Measurements from ENCODE around the gene CNOT10. TPM values are rescaled to one million over a fixed set of nuclear protein-coding genes. Genes with fewer than 3 reads are reported as not detected.
A peak's percentile ranks its signal among the peaks of the same experiment; 100 is the strongest.
"Not testable (repeated sequence)": the region's sequence is repeated elsewhere in the genome, so short reads cannot be mapped to it uniquely, and the experiment has no call there.

CNOT10 gene
- total RNA-seq, 1 donor from 2014 or later = 30.3 TPM

DNA sequence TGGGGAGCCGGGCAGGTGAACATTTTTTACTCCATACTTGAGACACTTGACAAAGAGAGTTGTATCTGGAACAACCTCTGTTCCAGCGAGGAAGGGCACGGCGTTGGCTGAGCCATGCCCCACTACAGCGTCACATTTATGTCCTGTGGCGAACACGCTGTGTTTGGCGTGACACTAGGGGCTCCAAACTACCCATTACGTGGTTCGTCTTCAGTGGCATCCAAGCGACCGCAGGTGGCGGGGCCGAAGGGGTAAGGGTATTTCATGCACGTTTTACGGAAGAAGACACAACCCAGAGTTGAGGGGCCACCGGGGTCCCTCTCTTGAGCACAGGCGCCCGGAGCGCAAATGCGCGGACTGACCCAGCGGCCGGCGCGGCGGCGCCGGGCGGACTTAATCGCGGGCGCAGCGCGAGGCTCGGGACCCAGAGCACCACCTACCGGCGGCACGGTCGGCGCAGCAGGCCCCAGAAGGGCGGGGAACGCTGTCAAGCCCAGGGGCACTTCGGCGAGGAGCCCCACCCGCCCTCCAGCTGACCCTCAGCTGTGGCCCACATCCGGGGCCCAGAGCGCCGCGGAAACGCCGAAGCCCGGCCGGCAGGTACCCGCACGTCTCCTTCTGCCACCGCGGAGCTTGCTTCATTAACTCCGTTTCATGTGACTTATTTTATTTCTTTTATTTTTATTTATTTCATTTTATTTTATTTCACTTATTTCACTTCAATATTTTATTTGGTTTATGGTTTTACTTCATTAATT is 96.4 kb downstream of the CNOT10 start:
- H3K36me3 ChIP-seq (ENCODE audit: control insufficient read depth in 3 of 3, insufficient read depth in 3 of 3, low read length in 3 of 3) = no peaks in the 10 kb centered on the region
- no peaks in the 10 kb centered on the region for H3K9me3 ChIP-seq (ENCODE audit: control insufficient read depth in 3 of 3, low read length in 3 of 3)
- peak overlapping the region; percentile 22 to 79 (median 53) for H3K9ac ChIP-seq (ENCODE audit: low read depth in 1 of 3, low read length in 3 of 3)
- peaks cover 3 to 9% (median 4%) of the 10 kb centered on the region in 3 donors for H3K4me1 ChIP-seq (ENCODE audit: control insufficient read depth in 3 of 3, insufficient read depth in 3 of 3, low read length in 3 of 3)
- H3K27me3 ChIP-seq (ENCODE audit: control insufficient read depth in 3 of 3, insufficient read depth in 3 of 3, low read length in 3 of 3) = no peaks in the 10 kb centered on the region
- H3K27ac ChIP-seq (ENCODE audit: low read depth, low read length) = no peak overlapping the region
- peak overlapping the region; percentile 76 to 93 (median 81) for H3K4me3 ChIP-seq (ENCODE audit: low read length in 3 of 3)

DNA sequence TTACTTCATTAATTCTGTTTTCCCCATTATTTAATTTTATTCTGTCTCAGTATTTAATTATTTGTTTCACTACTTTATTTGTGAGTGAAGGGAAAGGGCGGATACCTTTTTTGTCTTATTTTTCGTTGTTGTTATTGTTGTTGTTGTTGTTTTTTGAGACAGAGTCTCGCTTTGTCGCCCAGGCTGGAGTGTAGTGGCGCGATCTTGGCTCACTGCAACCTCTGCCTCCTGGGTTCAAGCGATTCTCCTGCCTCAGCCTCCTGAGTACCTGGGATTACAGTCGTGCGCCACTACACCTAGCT is 96.9 kb downstream of the CNOT10 start:
- H3K4me1 ChIP-seq (ENCODE audit: control insufficient read depth in 3 of 3, insufficient read depth in 3 of 3, low read length in 3 of 3); H3K27me3 ChIP-seq (ENCODE audit: control insufficient read depth in 3 of 3, insufficient read depth in 3 of 3, low read length in 3 of 3); H3K27ac ChIP-seq (ENCODE audit: low read depth, low read length); H3K4me3 ChIP-seq (ENCODE audit: low read length in 3 of 3); H3K9ac ChIP-seq (ENCODE audit: low read depth in 1 of 3, low read length in 3 of 3); H3K9me3 ChIP-seq (ENCODE audit: control insufficient read depth in 3 of 3, low read length in 3 of 3); H3K36me3 ChIP-seq (ENCODE audit: control insufficient read depth in 3 of 3, insufficient read depth in 3 of 3, low read length in 3 of 3): not testable (repeated sequence)

DNA sequence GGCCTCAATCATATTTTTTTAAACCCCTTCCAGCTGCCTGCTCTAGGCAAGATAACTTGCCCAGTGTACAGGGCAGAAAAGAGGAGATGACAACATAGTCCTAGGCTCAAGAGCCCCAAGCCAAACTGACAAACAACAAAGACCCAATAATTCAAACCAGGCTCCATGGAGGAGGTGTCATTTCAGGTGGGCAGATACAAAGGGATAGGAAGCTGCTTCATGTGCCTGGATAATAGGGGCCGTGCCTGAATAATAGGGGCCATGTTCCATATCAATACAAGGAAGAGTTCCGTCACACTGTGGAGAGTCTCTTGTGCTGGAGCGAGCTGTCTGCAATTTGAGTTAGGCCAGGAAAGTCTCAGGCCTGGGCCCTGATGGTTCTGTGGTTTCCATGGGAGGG is 97.4 kb downstream of the CNOT10 start:
- Histone ChIP-seq H3K27ac (ENCODE audit: low read depth, low read length) (no peak overlapping the region), H3K9ac (ENCODE audit: low read depth in 1 of 3, low read length in 3 of 3) (no peak overlapping the region), H3K9me3 (ENCODE audit: control insufficient read depth in 3 of 3, low read length in 3 of 3) (no peaks in the 10 kb centered on the region), H3K4me1 (ENCODE audit: control insufficient read depth in 3 of 3, insufficient read depth in 3 of 3, low read length in 3 of 3) (peaks cover 3 to 9% (median 4%) of the 10 kb centered on the region in 3 donors), H3K36me3 (ENCODE audit: control insufficient read depth in 3 of 3, insufficient read depth in 3 of 3, low read length in 3 of 3) (no peaks in the 10 kb centered on the region), H3K27me3 (ENCODE audit: control insufficient read depth in 3 of 3, insufficient read depth in 3 of 3, low read length in 3 of 3) (no peaks in the 10 kb centered on the region), H3K4me3 (ENCODE audit: low read length in 3 of 3) (no peak overlapping the region)

DNA sequence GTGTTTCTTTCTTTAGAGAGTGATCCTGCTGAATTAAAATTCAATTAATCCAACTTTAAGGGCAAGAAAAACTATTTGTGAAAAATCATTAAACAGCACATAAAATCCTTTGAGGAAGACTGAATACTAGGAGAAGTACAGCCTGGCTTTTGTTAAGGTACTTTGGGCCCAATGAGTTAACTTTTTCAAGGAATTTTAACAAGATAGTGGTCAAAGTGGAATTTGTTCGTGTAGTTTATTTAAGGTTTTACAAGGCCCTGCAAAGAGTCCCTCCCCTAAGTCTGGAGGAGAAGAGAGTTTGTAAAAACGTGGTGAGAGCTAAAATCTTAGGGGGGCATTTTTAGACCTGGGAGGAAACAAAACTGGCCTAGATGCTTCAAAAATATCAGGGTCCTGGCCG is 106.8 kb downstream of the CNOT10 start:
- Histone ChIP-seq H3K27ac (ENCODE audit: low read depth, low read length) (no peak overlapping the region), H3K4me1 (ENCODE audit: control insufficient read depth in 3 of 3, insufficient read depth in 3 of 3, low read length in 3 of 3) (no peaks in the 10 kb centered on the region), H3K9me3 (ENCODE audit: control insufficient read depth in 3 of 3, low read length in 3 of 3) (no peaks in the 10 kb centered on the region), H3K36me3 (ENCODE audit: control insufficient read depth in 3 of 3, insufficient read depth in 3 of 3, low read length in 3 of 3) (no peaks in the 10 kb centered on the region), H3K27me3 (ENCODE audit: control insufficient read depth in 3 of 3, insufficient read depth in 3 of 3, low read length in 3 of 3) (no peaks in the 10 kb centered on the region), H3K4me3 (ENCODE audit: low read length in 3 of 3) (no peak overlapping the region), H3K9ac (ENCODE audit: low read depth in 1 of 3, low read length in 3 of 3) (no peak overlapping the region)

DNA sequence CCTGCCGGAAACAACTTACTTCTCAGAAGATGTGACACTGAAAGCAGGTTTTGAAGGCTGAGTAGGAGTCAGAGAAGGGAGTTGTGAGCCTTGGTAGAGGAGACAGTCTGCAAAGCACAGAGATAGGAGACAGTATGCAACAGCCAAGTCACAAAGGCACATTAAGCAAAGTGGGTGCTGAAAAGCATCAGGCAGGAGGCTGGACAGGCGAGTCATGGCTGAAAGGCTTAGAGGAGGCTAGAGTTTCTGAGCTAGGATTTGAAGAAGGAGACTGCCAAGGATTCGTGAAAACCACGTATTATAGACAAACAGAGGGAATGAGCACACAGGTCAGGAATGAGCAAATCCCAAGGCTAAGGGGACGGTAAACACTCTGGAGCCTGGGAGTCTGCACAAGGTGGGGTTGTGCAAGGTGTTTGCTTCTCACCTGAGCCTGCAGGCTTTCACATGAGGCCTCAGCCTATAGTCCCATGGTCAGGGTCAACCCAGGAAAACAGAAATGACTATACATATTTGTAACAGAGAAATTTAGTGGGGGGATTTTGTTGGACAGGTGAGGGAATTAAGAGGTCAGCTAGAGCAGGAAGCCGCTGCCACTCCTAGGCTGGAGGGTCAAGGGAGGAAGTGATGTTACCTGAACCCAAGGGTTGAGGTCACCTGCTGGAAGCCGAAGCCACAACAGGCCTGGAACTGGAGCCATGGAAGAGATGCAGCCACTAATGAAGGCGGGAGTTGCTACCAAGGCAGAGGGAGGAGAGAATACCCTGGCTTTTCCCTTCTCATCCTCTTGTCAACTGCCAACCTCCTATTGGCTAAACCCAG is 109.7 kb downstream of the CNOT10 start:
- Histone ChIP-seq H3K9me3 (ENCODE audit: control insufficient read depth in 3 of 3, low read length in 3 of 3) (no peaks in the 10 kb centered on the region), H3K36me3 (ENCODE audit: control insufficient read depth in 3 of 3, insufficient read depth in 3 of 3, low read length in 3 of 3) (no peaks in the 10 kb centered on the region), H3K4me1 (ENCODE audit: control insufficient read depth in 3 of 3, insufficient read depth in 3 of 3, low read length in 3 of 3) (no peaks in the 10 kb centered on the region), H3K9ac (ENCODE audit: low read depth in 1 of 3, low read length in 3 of 3) (no peak overlapping the region), H3K27me3 (ENCODE audit: control insufficient read depth in 3 of 3, insufficient read depth in 3 of 3, low read length in 3 of 3) (no peaks in the 10 kb centered on the region), H3K4me3 (ENCODE audit: low read length in 3 of 3) (no peak overlapping the region), H3K27ac (ENCODE audit: low read depth, low read length) (no peak overlapping the region)

DNA sequence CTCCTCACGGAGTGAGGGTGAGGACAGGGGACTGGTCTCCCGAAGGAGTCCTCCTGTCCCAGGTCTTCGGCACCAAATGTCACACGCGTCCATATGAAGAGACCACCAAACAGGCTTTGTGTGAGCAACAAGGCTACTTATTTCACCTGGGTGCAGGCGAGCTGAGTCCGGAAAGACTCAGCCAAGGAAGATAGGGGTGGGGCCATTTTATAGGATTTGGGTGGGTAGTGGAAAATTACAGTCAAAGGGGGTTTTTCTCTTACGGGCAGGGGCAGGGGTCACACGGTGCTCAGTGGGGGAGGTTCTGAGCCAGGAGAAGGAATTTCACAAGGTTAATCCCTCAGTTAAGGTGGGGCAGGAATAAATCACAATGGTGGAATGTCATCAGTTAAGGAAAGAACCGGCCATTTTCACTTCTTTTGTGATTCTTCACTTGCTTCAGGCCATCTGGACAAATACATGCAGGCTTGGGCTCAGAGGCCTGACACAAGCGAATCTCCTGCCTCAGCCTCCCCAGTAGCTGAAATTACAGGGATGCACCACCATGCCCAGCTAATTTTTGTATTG is 111.5 kb downstream of the CNOT10 start:
- H3K9me3 ChIP-seq (ENCODE audit: control insufficient read depth in 3 of 3, low read length in 3 of 3); H3K9ac ChIP-seq (ENCODE audit: low read depth in 1 of 3, low read length in 3 of 3); H3K36me3 ChIP-seq (ENCODE audit: control insufficient read depth in 3 of 3, insufficient read depth in 3 of 3, low read length in 3 of 3); H3K27ac ChIP-seq (ENCODE audit: low read depth, low read length); H3K4me1 ChIP-seq (ENCODE audit: control insufficient read depth in 3 of 3, insufficient read depth in 3 of 3, low read length in 3 of 3); H3K27me3 ChIP-seq (ENCODE audit: control insufficient read depth in 3 of 3, insufficient read depth in 3 of 3, low read length in 3 of 3); H3K4me3 ChIP-seq (ENCODE audit: low read length in 3 of 3): not testable (repeated sequence)

DNA sequence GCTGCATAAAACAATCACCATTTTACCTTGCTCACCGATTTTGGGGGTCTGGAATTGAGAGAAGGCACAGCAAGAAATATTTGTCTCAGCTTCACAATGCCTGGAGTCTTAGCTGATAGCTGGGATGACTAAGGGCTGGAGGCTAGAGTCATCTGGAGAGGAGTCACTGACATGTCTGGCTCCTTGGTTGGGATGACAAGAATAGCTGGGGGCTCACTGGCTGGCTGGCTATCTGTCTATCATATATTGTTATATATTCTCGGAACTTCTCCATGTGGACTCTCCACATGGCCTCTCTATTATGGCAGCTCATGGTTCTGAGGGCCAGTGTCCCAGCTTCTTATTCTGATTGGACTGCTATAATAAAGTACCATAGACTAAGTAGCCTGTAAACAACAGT is 112.8 kb downstream of the CNOT10 start:
- H3K9ac ChIP-seq (ENCODE audit: low read depth in 1 of 3, low read length in 3 of 3) = no peak overlapping the region
- no peak overlapping the region for H3K4me3 ChIP-seq (ENCODE audit: low read length in 3 of 3)
- no peaks in the 10 kb centered on the region for H3K36me3 ChIP-seq (ENCODE audit: control insufficient read depth in 3 of 3, insufficient read depth in 3 of 3, low read length in 3 of 3)

DNA sequence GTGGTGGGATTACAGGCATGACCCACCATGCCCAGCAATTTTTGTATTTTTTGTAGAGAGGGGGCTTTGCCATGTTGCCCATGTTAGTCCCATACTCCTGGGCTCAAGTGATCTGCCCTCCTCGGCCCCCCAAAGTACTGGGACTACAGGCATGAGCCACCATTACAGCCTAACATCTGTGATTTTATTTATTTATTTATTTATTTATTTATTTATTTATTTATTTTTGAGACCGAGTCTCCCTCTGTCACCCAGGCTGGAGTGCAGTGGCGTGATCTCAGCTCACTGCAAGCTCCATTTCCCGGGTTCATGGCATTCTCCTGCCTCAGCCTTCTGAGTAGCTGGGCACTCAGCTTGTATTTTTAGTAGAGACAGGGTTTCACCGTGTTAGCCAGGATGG is 116.5 kb downstream of the CNOT10 start:
- H3K36me3 ChIP-seq (ENCODE audit: control insufficient read depth in 3 of 3, insufficient read depth in 3 of 3, low read length in 3 of 3) = not testable (repeated sequence)

More for the DNA sequence above, 112.8 kb downstream of the CNOT10 start:
- H3K27me3 ChIP-seq (ENCODE audit: control insufficient read depth in 3 of 3, insufficient read depth in 3 of 3, low read length in 3 of 3) = no peaks in the 10 kb centered on the region
- H3K4me1 ChIP-seq (ENCODE audit: control insufficient read depth in 3 of 3, insufficient read depth in 3 of 3, low read length in 3 of 3) = no peaks in the 10 kb centered on the region
- no peak overlapping the region for H3K27ac ChIP-seq (ENCODE audit: low read depth, low read length)
- H3K9me3 ChIP-seq (ENCODE audit: control insufficient read depth in 3 of 3, low read length in 3 of 3) = no peaks in the 10 kb centered on the region

DNA sequence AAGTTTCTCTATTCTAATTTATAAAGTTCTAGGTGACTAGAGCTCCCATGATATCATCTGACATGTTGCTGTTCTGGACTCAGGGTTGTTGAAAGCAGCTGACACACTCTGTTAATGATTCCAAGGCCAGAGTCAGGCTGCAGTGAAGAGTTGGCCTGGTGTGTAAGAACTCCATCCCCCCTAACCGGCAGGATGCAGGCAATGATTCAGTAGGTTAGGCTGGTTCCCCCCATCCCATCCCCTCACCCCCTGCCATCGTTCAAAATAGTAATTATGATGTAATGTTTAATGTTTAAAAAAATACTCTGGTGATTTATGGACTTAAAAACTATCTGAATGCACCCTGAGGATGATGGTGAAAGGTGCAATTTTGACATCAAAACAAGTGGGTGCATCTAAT is 128.2 kb downstream of the CNOT10 start:
- Histone ChIP-seq H3K27ac (ENCODE audit: low read depth, low read length) (no peak overlapping the region), H3K4me1 (ENCODE audit: control insufficient read depth in 3 of 3, insufficient read depth in 3 of 3, low read length in 3 of 3) (peaks cover 6 to 11% (median 7%) of the 10 kb centered on the region in 3 donors), H3K4me3 (ENCODE audit: low read length in 3 of 3) (no peak overlapping the region), H3K36me3 (ENCODE audit: control insufficient read depth in 3 of 3, insufficient read depth in 3 of 3, low read length in 3 of 3) (no peaks in the 10 kb centered on the region), H3K9ac (ENCODE audit: low read depth in 1 of 3, low read length in 3 of 3) (no peak overlapping the region), H3K9me3 (ENCODE audit: control insufficient read depth in 3 of 3, low read length in 3 of 3) (no peaks in the 10 kb centered on the region), H3K27me3 (ENCODE audit: control insufficient read depth in 3 of 3, insufficient read depth in 3 of 3, low read length in 3 of 3) (peaks cover 17 to 20% (median 17%) of the 10 kb centered on the region in 3 donors)

More for the DNA sequence above, 116.5 kb downstream of the CNOT10 start:
- H3K27ac ChIP-seq (ENCODE audit: low read depth, low read length); H3K4me1 ChIP-seq (ENCODE audit: control insufficient read depth in 3 of 3, insufficient read depth in 3 of 3, low read length in 3 of 3); H3K4me3 ChIP-seq (ENCODE audit: low read length in 3 of 3); H3K9ac ChIP-seq (ENCODE audit: low read depth in 1 of 3, low read length in 3 of 3); H3K9me3 ChIP-seq (ENCODE audit: control insufficient read depth in 3 of 3, low read length in 3 of 3); H3K27me3 ChIP-seq (ENCODE audit: control insufficient read depth in 3 of 3, insufficient read depth in 3 of 3, low read length in 3 of 3): not testable (repeated sequence)

DNA sequence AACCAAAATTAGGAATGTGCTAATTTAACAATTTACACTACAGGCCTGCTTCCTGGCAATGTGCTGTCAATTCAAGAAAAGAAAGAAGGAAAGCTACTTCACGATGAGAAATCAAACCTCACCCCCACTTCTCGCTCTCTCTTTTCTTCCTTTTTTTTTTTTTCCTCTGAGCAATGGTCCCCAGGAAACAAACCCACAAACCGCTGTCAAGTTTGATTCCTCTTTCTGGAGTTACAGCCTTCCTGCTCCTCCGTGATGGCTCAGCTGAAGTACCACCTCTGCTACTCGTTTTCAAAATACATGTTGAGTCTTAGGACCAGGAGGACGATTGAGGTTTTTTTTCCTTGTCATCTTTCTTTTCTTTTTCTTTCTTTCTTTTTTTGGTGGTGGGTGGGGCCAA is 129.4 kb downstream of the CNOT10 start:
- no peaks in the 10 kb centered on the region for H3K36me3 ChIP-seq (ENCODE audit: control insufficient read depth in 3 of 3, insufficient read depth in 3 of 3, low read length in 3 of 3)
- H3K9ac ChIP-seq (ENCODE audit: low read depth in 1 of 3, low read length in 3 of 3) = no peak overlapping the region
- H3K4me1 ChIP-seq (ENCODE audit: control insufficient read depth in 3 of 3, insufficient read depth in 3 of 3, low read length in 3 of 3) = peaks cover 6 to 15% (median 9%) of the 10 kb centered on the region in 3 donors
- H3K27ac ChIP-seq (ENCODE audit: low read depth, low read length) = no peak overlapping the region
- peaks cover 26 to 31% (median 29%) of the 10 kb centered on the region in 3 donors for H3K27me3 ChIP-seq (ENCODE audit: control insufficient read depth in 3 of 3, insufficient read depth in 3 of 3, low read length in 3 of 3)
- no peak overlapping the region for H3K4me3 ChIP-seq (ENCODE audit: low read length in 3 of 3)
- no peaks in the 10 kb centered on the region for H3K9me3 ChIP-seq (ENCODE audit: control insufficient read depth in 3 of 3, low read length in 3 of 3)

All from skeletal muscle tissue (tissue), 4 donors.